HCT116 (cell line): ENCODE measurements around the gene AOAH. TPM values are rescaled to one million over a fixed set of nuclear protein-coding genes. Genes with fewer than 3 reads are reported as not detected.

ENCODE experiments used
- ATAC-seq: fragments of 200-7000 bp; cut with Tn5 transposase; 2 replicates; pipeline ENCODE4 v1.9.1; 2020; ENCODE audit warnings: mild to moderate bottlenecking, moderate library complexity
- BruUV-seq: library from RNA; stranded (reverse); fragments of 400-500 nt; replicated peaks from 2 replicates; lab custom pipeline; 2021; lab: Mats Ljungman, UMichigan
- CTCF ChIA-PET: fragments of 300-600 bp; sonication (Branson Sonifier 250); formaldehyde crosslinking; loops from one replicate; lab custom pipeline; 2021; ENCODE audit warnings: antibody characterized with exemption; lab: Charles Lee
- POLR2A ChIA-PET: fragments of 300-600, 350-600 bp; sonication (Branson Sonifier 250); formaldehyde crosslinking; loops from one replicate; lab custom pipeline; 2021; ENCODE audit warnings: antibody characterized with exemption; lab: Charles Lee
- RAD21 ChIA-PET, 2 experiments: fragments of 300-600 bp; sonication (Branson Sonifier 250); formaldehyde crosslinking; loops; one replicate each; lab custom pipeline; 2023; ENCODE audit warnings: low total read pairs in 2 of 2; ENCODE audit not compliant: uncharacterized antibody in 2 of 2, unreplicated experiment in 2 of 2, low non-redundant PET in 1 of 2; lab: Charles Lee
- DNase-seq: peaks from one replicate; pipeline ENCODE4 v3.0.0-alpha.2; 2010; ENCODE audit warnings: low read depth, low spot score
- H2AFZ ChIP-seq: fragments of 200-600 bp; shearing (Covaris generic), sonication (generic); 2 replicates; pipeline ENCODE4 v1.6.1; 2017; ENCODE audit warnings: low read depth, mixed run types, mixed read lengths, antibody characterized with exemption, low read length; ENCODE audit not compliant: poor library complexity, severe bottlenecking
- H3K27ac ChIP-seq: 2 replicates; pipeline ENCODE4 v1.5.1; 2012; ENCODE audit warnings: low read depth, low read length
- H3K27me3 ChIP-seq: fragments of 200-600 bp; sonication (generic); 2 replicates; pipeline ENCODE4 v1.6.1; 2016; ENCODE audit warnings: mixed run types, low read length, mixed read lengths; ENCODE audit not compliant: insufficient read depth
- H3K36me3 ChIP-seq, 2 experiments: fragments of 200-500 bp in 1 of 2; fragments of 200-600 bp in 1 of 2; sonication (Bioruptor generic) in 1 of 2; sonication (generic) in 1 of 2; 2 replicates each; pipeline versions ENCODE4 v1.5.1 to v1.6.1; 2014 to 2016; ENCODE audit warnings: low read length in 2 of 2, inconsistent platforms in 1 of 2, mixed read lengths in 1 of 2, mixed run types in 1 of 2; ENCODE audit not compliant: insufficient read depth in 2 of 2, control insufficient read depth in 1 of 2
- H3K4me1 ChIP-seq, 2 experiments: fragments of 200-600 bp in 1 of 2; sonication (generic) in 1 of 2; 2 replicates each; pipeline versions ENCODE4 v1.5.1 to v1.6.1; 2012 to 2017; ENCODE audit warnings: low read length in 2 of 2, inconsistent platforms in 1 of 2, mild to moderate bottlenecking in 1 of 2, mixed read lengths in 1 of 2, mixed run types in 1 of 2, moderate library complexity in 1 of 2; ENCODE audit not compliant: insufficient read depth in 2 of 2, control insufficient read depth in 1 of 2
- H3K4me2 ChIP-seq: fragments of 200-600 bp; sonication (generic); 2 replicates; pipeline ENCODE4 v1.6.1; 2017; ENCODE audit warnings: mixed run types, low read length, mixed read lengths
- H3K4me3 ChIP-seq, 2 experiments: fragments of 200-600 bp in 1 of 2; sonication (generic) in 1 of 2; replicated peaks in 1 of 2; 2 replicates each; pipeline ENCODE4 v1.5.1; 2011 to 2016; ENCODE audit warnings: low read length in 2 of 2, control low read depth in 1 of 2, low read depth in 1 of 2, mild to moderate bottlenecking in 1 of 2, mixed read lengths in 1 of 2, mixed run types in 1 of 2
- H3K79me2 ChIP-seq: fragments of 200-600 bp; sonication (generic); 2 replicates; pipeline ENCODE4 v1.6.1; 2017; ENCODE audit warnings: mild to moderate bottlenecking, mixed run types, low read length, moderate library complexity, mixed read lengths; ENCODE audit not compliant: insufficient read depth
- H3K9ac ChIP-seq: fragments of 200-600 bp; sonication (generic); 2 replicates; pipeline ENCODE4 v1.6.1; 2016; ENCODE audit warnings: low read length, mixed read lengths
- H3K9me2 ChIP-seq: fragments of 200-600 bp; sonication (generic), shearing (Covaris generic); 2 replicates; pipeline ENCODE4 v1.6.1; 2017; ENCODE audit warnings: mixed run types, mild to moderate bottlenecking, moderate library complexity; ENCODE audit not compliant: insufficient read depth
- H3K9me3 ChIP-seq, 2 experiments: fragments of 200-500 bp in 1 of 2; fragments of 200-600 bp in 1 of 2; sonication (Bioruptor generic) in 1 of 2; sonication (generic) in 1 of 2; 2 replicates each; pipeline ENCODE4 v1.6.1; 2014 to 2017; ENCODE audit warnings: low read length in 2 of 2, mixed read lengths in 2 of 2, inconsistent platforms in 1 of 2, low read depth in 1 of 2, mild to moderate bottlenecking in 1 of 2, mixed run types in 1 of 2, moderate library complexity in 1 of 2; ENCODE audit not compliant: control insufficient read depth in 1 of 2, insufficient read depth in 1 of 2
- H4K20me1 ChIP-seq: fragments of 200-600 bp; sonication (generic), shearing (Covaris generic); 2 replicates; pipeline ENCODE4 v1.6.1; 2017; ENCODE audit warnings: mixed run types, mild to moderate bottlenecking, moderate library complexity; ENCODE audit not compliant: insufficient read depth
- CBX3 ChIP-seq: IDR thresholded peaks from 2 replicates; pipeline ENCODE4 v1.6.1; 2012; ENCODE audit warnings: low read depth
- CEBPB ChIP-seq: IDR thresholded peaks from 2 replicates; pipeline ENCODE4 v1.6.1; 2012; ENCODE audit warnings: low read depth
- CTCF ChIP-seq, 3 experiments: fragments of 200-600 bp in 1 of 3; sonication (generic) in 1 of 3; IDR thresholded peaks in 2 of 3; conservative IDR thresholded peaks in 1 of 3; 2 replicates each; pipeline ENCODE4 v1.5.1; 2012 to 2017; ENCODE audit warnings: low read depth in 2 of 3, low read length in 2 of 3, antibody characterized with exemption in 1 of 3, borderline replicate concordance in 1 of 3, control low read depth in 1 of 3, mild to moderate bottlenecking in 1 of 3, mixed read lengths in 1 of 3, mixed run types in 1 of 3, moderate library complexity in 1 of 3; ENCODE audit not compliant: insufficient read depth in 1 of 3
- EGR1 ChIP-seq: IDR thresholded peaks from 2 replicates; pipeline ENCODE4 v1.6.1; 2012; ENCODE audit warnings: low read depth
- ELF1 ChIP-seq: IDR thresholded peaks from 2 replicates; pipeline ENCODE4 v1.6.1; 2012; ENCODE audit warnings: low read depth, borderline replicate concordance
- EZH2phosphoT487 ChIP-seq: fragments of 200-600 bp; IDR thresholded peaks from 2 replicates; pipeline ENCODE4 v1.6.1; 2018; ENCODE audit warnings: antibody characterized with exemption, borderline replicate concordance
- FOSL1 ChIP-seq: IDR thresholded peaks from 2 replicates; pipeline ENCODE4 v1.6.1; 2012; ENCODE audit warnings: low read depth
- JUND ChIP-seq: IDR thresholded peaks from 2 replicates; pipeline ENCODE4 v1.6.1; 2012
- MAX ChIP-seq: IDR thresholded peaks from 2 replicates; pipeline ENCODE4 v1.6.1; 2012
- POLR2A ChIP-seq: IDR thresholded peaks from 2 replicates; pipeline ENCODE4 v1.7.0; 2011; ENCODE audit warnings: borderline replicate concordance; ENCODE audit not compliant: insufficient read depth, insufficient read length; ENCODE audit errors: extremely low read depth
- POLR2AphosphoS5 ChIP-seq: IDR thresholded peaks from 2 replicates; pipeline ENCODE4 v1.6.1; 2011; ENCODE audit warnings: mild to moderate bottlenecking, low read depth, low read length, moderate library complexity
- RAD21 ChIP-seq: IDR thresholded peaks from 2 replicates; pipeline ENCODE4 v1.6.1; 2012; ENCODE audit warnings: low read depth, mild to moderate bottlenecking
- REST ChIP-seq: IDR thresholded peaks from 2 replicates; pipeline ENCODE4 v1.6.1; 2012; ENCODE audit warnings: low read depth
- SIN3A ChIP-seq: IDR thresholded peaks from 2 replicates; pipeline ENCODE4 v1.6.1; 2012; ENCODE audit warnings: low read depth
- SRF ChIP-seq: IDR thresholded peaks from 2 replicates; pipeline ENCODE4 v1.6.1; 2012; ENCODE audit warnings: low read depth
- TCF7L2 ChIP-seq: IDR thresholded peaks from 2 replicates; pipeline ENCODE4 v1.7.0; 2011; ENCODE audit warnings: borderline replicate concordance, inconsistent platforms; ENCODE audit not compliant: insufficient read depth, insufficient read length; ENCODE audit errors: extremely low read depth
- YY1 ChIP-seq: IDR thresholded peaks from 2 replicates; pipeline ENCODE4 v1.6.1; 2011; ENCODE audit warnings: low read length, low read depth, moderate library complexity, mild to moderate bottlenecking; ENCODE audit not compliant: insufficient replicate concordance; ENCODE audit errors: extremely low read depth
- ZBTB33 ChIP-seq: IDR thresholded peaks from 2 replicates; pipeline ENCODE4 v1.6.1; 2011; ENCODE audit warnings: mild to moderate bottlenecking, low read length, moderate library complexity; ENCODE audit not compliant: insufficient replicate concordance; ENCODE audit errors: extremely low read depth
- ZFX ChIP-seq: fragments of 450-650 bp; IDR thresholded peaks from 2 replicates; pipeline ENCODE4 v1.6.1; 2017
- ZNF274 ChIP-seq: fragments of 200-500 bp; sonication (Bioruptor generic); IDR thresholded peaks from 2 replicates; pipeline ENCODE4 v1.6.1; 2014; ENCODE audit warnings: mild to moderate bottlenecking, low read depth, low read length, inconsistent platforms
- intact Hi-C: fragments of 100-400 bp; cut with micrococcal nuclease; formaldehyde crosslinking; loops from 2 replicates; pipeline ENCODE4 v1.10.0; 2022
- total RNA-seq: library from RNA; stranded (reverse); gene quantifications from one replicate; pipeline ENCODE4 v1.2.1, GENCODE V29; 2021; ENCODE audit not compliant: unreplicated experiment

The AOAH gene
- total RNA-seq, 1 experiment from 2014 or later: 1.1 TPM

GRCh38 chr7:36650766-36651312 lies 73.5 kb downstream of the AOAH start:
- Histone ChIP-seq H3K4me3 (no peak overlapping the region), H3K9me3 (no peaks in the 10 kb centered on the region), H3K27me3 (no peaks in the 10 kb centered on the region), H3K9ac (no peak overlapping the region), H3K27ac (no peak overlapping the region), H2AFZ (no peak overlapping the region), H4K20me1 (no peaks in the 10 kb centered on the region), H3K4me2 (no peak overlapping the region), H3K4me1 (peaks cover 0 to 6% of the 10 kb centered on the region in 2 experiments; a peak in 2 of 4 replicates), H3K9me2 (no peaks in the 10 kb centered on the region), H3K36me3 (no peaks in the 10 kb centered on the region), H3K79me2 (no peaks in the 10 kb centered on the region)
- TF ChIP-seq SRF (no peak), EGR1 (no peak), REST (no peak), MAX (no peak), JUND (no peak), CEBPB (no peak), SIN3A (no peak), YY1 (no peak), TCF7L2 (no peak), ZBTB33 (no peak), ELF1 (no peak), ZFX (no peak), ZNF274 (no peak), POLR2A (no peak), RAD21 (no peak), FOSL1 (no peak), POLR2AphosphoS5 (no peak), CBX3 (no peak), EZH2phosphoT487 (no peak), CTCF (IDR thresholded peaks at IDR 0.05 in 2 of 3, conservative IDR thresholded peaks at IDR 0.05 in 1 of 3; ENCODE audit: borderline replicate concordance in 1 of 3, insufficient read depth in 1 of 3, low read depth in 2 of 3, low read length in 2 of 3) (no peak)
- no peak for ATAC-seq
- intact Hi-C loops: no loop called here
- BruUV-seq: no TSS peak
- ChIA-PET POLR2A (no interaction called here), RAD21 (no interaction called here), CTCF (no interaction called here)
- no peak for DNase-seq
